Measurements from ENCODE around the gene CTLA4.

Gene CTLA4

GRCh38 chr2:203830304-203831055 lies 37.1 kb upstream of the CTLA4 start:
- no peaks in the 10 kb centered on the region for H3K36me3 ChIP-seq
- H3K4me2 ChIP-seq = peak overlapping the region in 2 of 11 experiments; percentile 15 to 53; a peak in 4 of 22 replicates
- no peaks in the 10 kb centered on the region for H4K20me1 ChIP-seq
- no peak for TF ChIP-seq Cebpa-rat (IDR thresholded peaks at IDR 0.05)
- no peak overlapping the region for H3K9ac ChIP-seq
- H3K4me3 ChIP-seq = no peak overlapping the region
- H3K27me3 ChIP-seq = no peaks in the 10 kb centered on the region
- peaks cover 0 to 18% (median 11%) of the 10 kb centered on the region in 11 experiments; a peak in 9 of 22 replicates for H3K9me3 ChIP-seq (replicated peaks in 1 of 11)
- no peak overlapping the region for H3K27ac ChIP-seq
- peaks cover 0 to 22% (median 0%) of the 10 kb centered on the region in 10 experiments; a peak in 6 of 20 replicates for H3K4me1 ChIP-seq

DNA sequence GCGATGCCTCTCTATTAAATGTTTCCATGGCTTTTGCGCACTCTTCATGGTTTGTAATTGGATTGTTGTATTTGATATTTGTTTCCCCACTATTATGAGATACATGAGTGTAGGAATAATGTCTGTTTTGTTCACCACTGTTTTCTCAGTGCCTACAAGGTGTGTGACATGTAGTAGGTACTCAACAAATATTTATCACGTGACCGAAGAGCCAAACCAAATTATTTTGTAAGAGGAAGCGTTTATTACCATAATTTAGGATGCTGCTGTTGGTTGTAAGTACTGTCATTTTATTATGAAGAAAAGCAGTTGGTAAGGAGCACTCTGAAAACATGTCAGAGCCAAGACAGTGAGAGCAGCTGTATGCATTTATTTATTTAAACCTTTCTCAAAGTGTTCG lies 32.2 kb upstream of the CTLA4 start:
- Histone ChIP-seq H3K9me3 (replicated peaks in 1 of 11) (no peaks in the 10 kb centered on the region), H3K4me2 (no peak overlapping the region), H4K20me1 (no peaks in the 10 kb centered on the region), H3K27me3 (no peaks in the 10 kb centered on the region), H3K4me3 (no peak overlapping the region), H3K36me3 (no peaks in the 10 kb centered on the region), H3K4me1 (peaks cover 0 to 26% (median 3%) of the 10 kb centered on the region in 10 experiments; a peak in 16 of 20 replicates), H3K9ac (no peak overlapping the region), H3K27ac (no peak overlapping the region)
- TF ChIP-seq Cebpa-rat (IDR thresholded peaks at IDR 0.05) = no peak

DNA sequence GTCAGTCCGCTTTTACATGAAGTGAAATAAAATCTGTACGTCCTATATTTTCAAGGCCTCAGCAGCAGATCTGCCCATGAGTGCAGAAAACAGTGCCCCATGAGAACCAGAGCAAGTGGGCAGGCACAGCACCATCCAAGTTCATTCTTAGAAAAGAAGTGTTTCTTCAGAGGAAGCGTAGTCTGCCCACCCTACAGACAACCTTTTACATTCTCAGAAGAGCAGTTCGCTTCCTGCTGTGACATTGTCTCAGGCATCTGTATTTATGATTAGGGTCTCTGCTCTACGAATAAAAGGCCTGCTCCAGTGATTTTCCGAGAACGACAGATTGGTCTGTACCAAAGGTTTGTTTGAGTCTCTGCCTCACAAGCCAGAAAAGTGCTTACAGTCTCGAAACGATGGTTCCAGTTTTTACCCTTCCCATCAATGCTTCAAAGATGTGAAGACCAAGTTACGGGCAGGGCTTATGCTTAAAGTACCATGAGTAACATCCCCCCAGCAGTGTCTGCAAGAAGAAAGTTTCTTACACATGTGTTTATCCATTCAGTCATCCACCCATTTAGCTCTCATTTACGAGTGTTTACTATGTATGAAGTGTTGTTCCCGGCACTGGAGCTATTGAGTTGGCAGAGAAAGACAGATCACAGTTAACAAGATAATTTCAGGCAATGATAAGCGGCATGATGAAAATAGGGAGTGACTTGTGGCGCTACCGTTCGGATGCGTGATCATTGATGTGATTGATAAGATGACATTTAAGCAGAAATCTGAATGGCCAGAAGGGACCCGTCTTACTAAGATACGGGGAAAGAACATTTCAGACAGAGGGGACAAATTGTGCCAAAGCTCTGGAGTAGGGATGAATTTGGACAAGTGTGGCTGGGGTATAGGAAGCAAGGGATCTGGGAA lies 31.4 kb upstream of the CTLA4 start:
- Histone ChIP-seq H3K4me1 (peaks cover 7 to 29% (median 11%) of the 10 kb centered on the region in 10 experiments; a peak in 19 of 20 replicates), H3K4me2 (no peak overlapping the region), H3K36me3 (no peaks in the 10 kb centered on the region), H3K9me3 (replicated peaks in 1 of 11) (no peaks in the 10 kb centered on the region), H3K27ac (no peak overlapping the region), H3K27me3 (no peaks in the 10 kb centered on the region), H4K20me1 (no peaks in the 10 kb centered on the region), H3K4me3 (no peak overlapping the region), H3K9ac (no peak overlapping the region)
- TF ChIP-seq Cebpa-rat (IDR thresholded peaks at IDR 0.05) = no peak

DNA sequence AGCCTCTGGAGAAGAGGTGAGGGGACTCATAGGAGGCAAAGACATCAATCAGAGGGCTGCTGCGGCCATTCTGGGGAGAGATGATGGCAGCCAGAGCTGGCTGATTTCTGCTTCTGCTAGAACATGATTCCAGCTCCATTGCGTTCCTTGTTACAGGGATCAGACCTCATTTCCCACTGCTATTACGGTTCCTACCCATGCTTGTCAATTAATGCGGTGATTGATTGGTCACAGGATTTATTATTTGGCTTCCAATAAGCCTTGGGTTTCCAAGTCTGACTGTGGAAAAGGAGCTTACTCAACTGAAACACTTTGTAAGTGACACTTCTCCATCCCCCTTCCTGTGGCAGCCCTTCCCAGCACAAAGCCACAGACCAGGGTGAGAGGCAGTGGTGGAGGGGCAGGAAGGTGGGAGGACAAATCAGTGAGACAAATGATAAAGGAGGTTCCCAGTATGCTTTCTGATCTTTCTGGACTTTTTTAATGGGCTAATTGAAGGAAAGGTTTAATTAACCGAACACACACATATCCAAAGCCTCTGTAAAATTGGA lies 26.8 kb upstream of the CTLA4 start:
- Histone ChIP-seq H3K9ac (no peak overlapping the region), H3K9me3 (replicated peaks in 1 of 11) (no peaks in the 10 kb centered on the region), H3K27ac (peak overlapping the region in 2 of 11 experiments; percentile 28 to 40; a peak in 2 of 22 replicates), H3K36me3 (no peaks in the 10 kb centered on the region), H3K4me3 (no peak overlapping the region), H3K4me2 (peak overlapping the region; percentile 13 to 89 (median 45); a peak in 16 of 22 replicates), H3K27me3 (no peaks in the 10 kb centered on the region), H4K20me1 (no peaks in the 10 kb centered on the region), H3K4me1 (peaks cover 9 to 59% (median 19%) of the 10 kb centered on the region in 10 experiments; a peak in 19 of 20 replicates)
- no peak for TF ChIP-seq Cebpa-rat (IDR thresholded peaks at IDR 0.05)

DNA sequence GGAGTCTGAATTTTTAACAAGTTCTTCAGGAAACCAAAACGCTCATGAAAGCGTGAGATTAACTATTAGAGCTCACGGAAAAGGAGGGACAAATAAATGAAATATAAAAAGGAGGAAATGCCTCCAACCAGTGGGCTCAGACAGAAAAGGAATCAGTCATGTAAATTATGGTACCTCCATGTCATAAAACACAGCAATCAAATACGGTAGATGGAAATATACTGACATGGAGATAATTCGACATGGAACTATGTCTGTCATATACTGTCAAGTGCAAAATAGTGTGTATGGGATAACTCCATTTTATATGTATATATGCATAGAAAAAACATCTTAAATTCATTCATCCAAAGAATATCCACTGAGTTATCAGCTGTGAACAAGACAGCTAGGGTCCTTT lies 25.9 kb upstream of the CTLA4 start:
- H3K36me3 ChIP-seq = no peaks in the 10 kb centered on the region
- H3K27ac ChIP-seq = no peak overlapping the region
- no peaks in the 10 kb centered on the region for H3K27me3 ChIP-seq
- H3K4me2 ChIP-seq = peak overlapping the region in 2 of 11 experiments; percentile 78 to 89; a peak in 3 of 22 replicates
- TF ChIP-seq Cebpa-rat (IDR thresholded peaks at IDR 0.05) = no peak
- peaks cover 9 to 59% (median 19%) of the 10 kb centered on the region in 10 experiments; a peak in 19 of 20 replicates for H3K4me1 ChIP-seq
- no peaks in the 10 kb centered on the region for H3K9me3 ChIP-seq (replicated peaks in 1 of 11)
- H3K4me3 ChIP-seq = no peak overlapping the region
- H3K9ac ChIP-seq = no peak overlapping the region
- H4K20me1 ChIP-seq = no peaks in the 10 kb centered on the region

DNA sequence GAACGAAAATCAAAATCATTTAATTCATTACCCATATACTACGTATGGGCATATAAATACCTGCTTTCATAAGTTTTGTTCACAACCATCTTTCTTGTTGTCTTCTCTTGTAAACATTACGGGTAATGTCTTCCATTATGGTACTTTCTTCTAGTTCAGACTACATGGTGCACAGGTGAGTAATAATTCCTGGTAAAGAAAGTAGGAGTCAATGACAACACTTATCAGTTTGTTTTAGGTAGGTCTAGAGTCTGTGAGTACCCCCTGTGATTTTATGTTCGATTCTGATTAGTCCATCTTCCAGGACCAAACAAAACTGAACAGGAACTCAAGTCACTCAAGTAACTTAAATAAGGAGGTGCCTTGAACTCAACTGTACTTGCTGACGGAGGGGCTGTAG lies 25.2 kb upstream of the CTLA4 start:
- Histone ChIP-seq H4K20me1 (no peaks in the 10 kb centered on the region), H3K4me3 (no peak overlapping the region), H3K4me2 (peak overlapping the region in 4 of 11 experiments; percentile 14 to 49 (median 36); a peak in 7 of 22 replicates), H3K9me3 (replicated peaks in 1 of 11) (no peaks in the 10 kb centered on the region), H3K27ac (peak overlapping the region in 2 of 11 experiments; percentile 21 to 23; a peak in 2 of 22 replicates), H3K4me1 (peaks cover 9 to 59% (median 19%) of the 10 kb centered on the region in 10 experiments; a peak in 19 of 20 replicates), H3K36me3 (no peaks in the 10 kb centered on the region), H3K9ac (no peak overlapping the region), H3K27me3 (no peaks in the 10 kb centered on the region)
- TF ChIP-seq Cebpa-rat (IDR thresholded peaks at IDR 0.05) = no peak

- no peak overlapping the region for H3K4me2 ChIP-seq
- no peaks in the 10 kb centered on the region for H3K36me3 ChIP-seq
- H3K27me3 ChIP-seq = no peaks in the 10 kb centered on the region
- no peak overlapping the region for H3K27ac ChIP-seq
- H3K4me3 ChIP-seq = no peak overlapping the region
- peaks cover 0 to 25% (median 7%) of the 10 kb centered on the region in 10 experiments; a peak in 12 of 20 replicates for H3K4me1 ChIP-seq
- no peak overlapping the region for H3K9ac ChIP-seq
- H3K9me3 ChIP-seq (replicated peaks in 1 of 11) = no peaks in the 10 kb centered on the region
- TF ChIP-seq Cebpa-rat (IDR thresholded peaks at IDR 0.05) = no peak
- no peaks in the 10 kb centered on the region for H4K20me1 ChIP-seq
Observed at GRCh38 chr2:203846490-203847105, 21.0 kb upstream of the CTLA4 start.

DNA sequence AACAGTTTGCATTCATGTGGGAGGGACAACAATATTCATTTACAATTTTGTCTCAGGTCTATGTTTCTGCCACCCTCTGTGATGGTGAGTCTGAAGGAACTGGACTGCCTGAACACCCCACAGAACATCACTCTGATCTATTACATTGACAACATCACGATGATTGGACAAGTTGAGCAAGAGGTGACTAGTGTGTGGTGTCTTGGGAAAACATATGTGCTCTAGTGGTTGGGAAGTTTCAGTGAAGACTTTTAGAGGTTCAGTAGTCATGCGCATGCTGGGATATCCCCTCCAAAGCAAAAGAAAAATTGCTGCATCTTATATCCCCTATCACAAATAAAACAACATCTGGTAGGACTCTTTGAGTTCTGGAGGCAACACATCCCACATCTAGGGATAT lies 18.6 kb upstream of the CTLA4 start:
- Histone ChIP-seq H3K27me3 (no peaks in the 10 kb centered on the region), H3K4me2 (no peak overlapping the region), H3K4me1 (peaks cover 0 to 5% (median 0%) of the 10 kb centered on the region in 10 experiments; a peak in 2 of 20 replicates), H4K20me1 (no peaks in the 10 kb centered on the region), H3K9ac (no peak overlapping the region), H3K27ac (no peak overlapping the region), H3K9me3 (replicated peaks in 1 of 11) (no peaks in the 10 kb centered on the region), H3K36me3 (no peaks in the 10 kb centered on the region), H3K4me3 (no peak overlapping the region)
- no peak for TF ChIP-seq Cebpa-rat (IDR thresholded peaks at IDR 0.05)
